Stimulated activated CD4-positive, alpha-beta T cell treated with anti-CD3 and anti-CD28 coated beads, TNF-alpha, amount 100 ng/mL, for 1 hour (primary cell): Measurements from ENCODE around the gene RPTOR.

Experiments
- DNase-seq, 3 donors: peaks; one replicate each; pipeline ENCODE4 v3.0.0-alpha.2; 2020; ENCODE audit warnings: low read depth in 3 of 3, low spot score in 1 of 3

The RPTOR gene

GRCh38 chr17:80886641-80887573 lies 342.3 kb downstream of the RPTOR start:
- no peak for DNase-seq

DNA sequence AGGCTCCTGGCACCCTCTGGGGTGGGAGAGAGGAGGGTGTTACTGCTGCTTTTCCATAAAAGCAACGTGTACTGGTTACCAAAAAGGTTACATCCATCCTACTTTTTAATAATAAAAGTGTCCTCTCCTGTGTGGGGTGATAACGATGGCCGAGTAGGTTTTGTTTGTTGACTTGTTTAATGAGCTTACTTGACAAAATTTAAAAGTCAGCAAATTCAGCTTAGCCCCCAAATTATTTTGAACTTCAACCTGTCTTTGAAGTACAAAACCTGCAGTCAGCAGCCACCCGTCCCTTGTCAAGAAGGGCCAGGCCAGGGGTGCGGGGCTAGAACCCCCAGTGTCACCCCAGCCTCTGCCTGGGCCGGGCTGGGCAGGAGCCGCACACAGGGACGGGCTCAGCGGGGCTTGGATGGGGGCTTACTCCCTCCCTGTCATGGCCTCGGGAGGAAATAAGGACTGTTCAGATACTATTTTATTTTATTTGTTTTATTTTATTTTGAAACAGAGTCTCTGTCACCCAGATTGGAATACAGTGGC lies 343.1 kb downstream of the RPTOR start:
- DNase-seq: no peak

DNA sequence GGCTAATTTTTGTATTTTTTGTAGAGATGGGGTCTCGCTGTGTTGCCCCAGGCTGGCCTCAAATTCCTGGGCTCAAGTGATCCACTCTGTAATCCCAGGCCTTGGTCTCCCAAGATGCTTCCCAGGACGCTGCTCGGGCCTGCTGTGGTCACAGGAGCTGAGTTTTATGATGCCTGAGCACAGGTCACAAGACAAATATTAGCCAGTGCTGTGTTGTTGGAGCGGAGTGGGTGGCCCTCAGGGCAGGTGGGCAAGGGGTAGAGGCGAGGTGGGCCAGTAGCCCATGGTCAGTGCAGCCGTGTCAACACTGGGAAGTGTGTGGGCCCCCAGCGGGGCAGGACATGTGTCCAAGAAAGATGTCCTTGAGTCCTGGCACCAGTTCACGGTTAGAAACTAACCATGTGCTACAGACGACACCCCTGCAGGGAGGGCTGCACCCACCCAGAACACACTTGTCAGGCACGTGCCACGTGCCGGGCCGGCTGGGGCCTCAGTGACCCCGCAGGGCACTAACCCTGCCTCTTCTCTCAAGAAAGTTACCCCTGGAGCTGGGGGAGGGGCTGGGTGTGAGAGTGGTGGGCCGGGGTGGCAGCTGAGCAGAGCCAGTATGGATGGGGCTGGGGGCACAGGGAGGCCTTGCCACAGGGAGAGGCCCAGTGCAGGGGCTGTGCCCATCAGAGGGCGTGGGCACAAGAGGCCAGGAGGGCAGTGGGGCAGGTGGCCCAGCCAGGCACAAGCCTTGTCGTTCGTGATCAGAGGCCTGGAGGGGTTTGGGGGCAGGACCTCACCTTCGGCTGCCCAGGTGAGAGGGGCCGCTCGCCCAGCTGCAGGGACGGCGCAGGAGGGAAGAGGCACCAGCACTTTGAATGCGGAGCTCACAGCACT lies 343.9 kb downstream of the RPTOR start:
- DNase-seq: no peak

- no peak for DNase-seq
Observed at GRCh38 chr17:80889231-80890195, 344.9 kb downstream of the RPTOR start.

- no peak for DNase-seq
Observed at GRCh38 chr17:80890196-80890920, 345.7 kb downstream of the RPTOR start.

DNA sequence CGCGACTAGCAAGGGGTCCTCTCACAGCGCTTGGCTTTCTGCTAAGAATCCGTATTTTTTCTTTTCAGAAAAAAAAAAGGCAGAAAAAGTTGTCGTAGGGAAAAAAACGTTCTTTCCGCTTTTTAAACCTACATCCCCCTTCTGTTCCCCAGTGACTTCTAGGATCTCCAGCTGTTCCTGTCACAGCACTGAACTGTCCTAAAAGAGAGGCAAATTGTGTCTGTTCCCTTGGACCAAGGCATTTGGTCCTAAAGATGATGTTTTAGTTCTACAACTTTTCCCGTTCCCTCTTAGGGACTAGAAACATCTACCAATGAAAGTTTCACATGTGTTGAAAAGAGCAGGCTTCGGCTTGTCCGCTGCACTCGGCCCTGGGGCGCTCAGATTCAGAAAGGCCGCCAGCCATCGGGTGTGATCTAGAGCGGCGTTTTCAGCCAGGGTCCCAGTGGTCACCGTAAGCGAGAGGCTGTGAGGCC lies 346.3 kb downstream of the RPTOR start:
- DNase-seq: no peak

DNA sequence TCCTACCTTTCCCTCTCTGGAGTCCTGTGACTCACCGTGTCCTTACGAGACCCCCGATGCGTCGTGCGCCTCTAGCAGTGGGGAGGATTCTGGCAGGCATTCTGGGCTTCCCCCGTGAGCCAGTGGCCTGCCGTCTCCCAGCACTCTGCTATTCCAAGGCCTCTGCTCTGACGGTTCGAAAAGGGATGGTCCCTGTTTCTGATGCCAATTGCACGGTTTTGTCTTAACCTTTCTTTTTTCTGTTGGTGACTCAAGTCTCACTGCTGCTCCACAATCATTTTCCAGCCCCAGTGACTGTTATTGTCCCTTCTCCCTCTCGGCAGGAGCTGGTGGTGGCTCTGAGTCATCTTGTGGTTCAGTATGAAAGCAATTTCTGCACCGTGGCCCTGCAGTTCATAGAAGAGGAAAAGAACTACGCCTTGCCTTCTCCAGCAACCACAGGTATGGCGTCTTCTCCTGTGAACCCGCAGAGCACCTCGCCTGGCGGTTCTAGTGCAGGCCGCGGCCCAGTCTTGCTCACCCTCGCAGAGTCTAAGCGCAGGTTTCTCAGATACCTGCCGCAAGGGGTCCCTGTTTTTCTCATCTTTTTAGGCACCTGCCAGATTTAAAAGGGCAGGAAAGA lies 346.9 kb downstream of the RPTOR start:
- DNase-seq: peak; percentile 47 to 73 (median 58)

DNA sequence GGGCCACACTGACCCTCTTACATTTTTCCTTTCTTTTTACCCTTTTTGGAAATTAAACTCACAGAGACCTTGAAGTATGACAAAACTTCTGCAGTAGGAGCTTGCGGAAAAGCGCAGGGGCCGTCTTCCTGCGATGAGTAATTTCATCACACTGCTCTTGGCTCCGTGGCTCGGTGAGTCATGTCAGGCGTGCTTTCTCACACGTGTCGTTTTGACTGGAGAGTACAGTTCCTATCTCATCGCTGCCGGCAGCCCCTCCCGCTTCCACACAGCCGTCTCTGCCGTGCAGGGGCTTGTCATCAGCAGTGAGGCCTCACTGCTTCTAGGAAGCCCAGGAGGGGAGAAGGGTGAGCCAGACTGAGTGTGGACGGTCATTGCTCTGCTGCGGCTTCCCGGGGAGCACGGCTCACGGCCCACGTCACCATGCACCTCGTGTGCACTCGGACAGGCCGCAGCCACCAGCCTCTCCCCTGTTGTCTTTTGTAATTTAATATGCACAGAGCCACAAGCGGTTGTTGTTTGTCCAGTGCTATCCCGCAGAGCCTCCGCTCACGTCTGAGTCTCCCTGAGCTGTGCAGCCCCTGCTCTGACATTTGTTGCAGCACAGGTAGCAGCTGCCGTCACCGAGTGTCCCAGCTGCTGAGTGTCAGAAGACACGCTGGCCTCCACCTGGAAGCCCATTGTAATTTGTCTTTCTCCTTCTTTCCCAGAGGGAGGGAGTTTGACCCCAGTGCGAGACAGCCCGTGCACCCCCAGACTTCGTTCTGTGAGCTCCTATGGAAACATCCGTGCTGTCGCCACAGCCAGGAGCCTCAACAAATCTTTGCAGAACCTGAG lies 347.6 kb downstream of the RPTOR start:
- peak; percentile 63 to 81 (median 71) for DNase-seq

DNA sequence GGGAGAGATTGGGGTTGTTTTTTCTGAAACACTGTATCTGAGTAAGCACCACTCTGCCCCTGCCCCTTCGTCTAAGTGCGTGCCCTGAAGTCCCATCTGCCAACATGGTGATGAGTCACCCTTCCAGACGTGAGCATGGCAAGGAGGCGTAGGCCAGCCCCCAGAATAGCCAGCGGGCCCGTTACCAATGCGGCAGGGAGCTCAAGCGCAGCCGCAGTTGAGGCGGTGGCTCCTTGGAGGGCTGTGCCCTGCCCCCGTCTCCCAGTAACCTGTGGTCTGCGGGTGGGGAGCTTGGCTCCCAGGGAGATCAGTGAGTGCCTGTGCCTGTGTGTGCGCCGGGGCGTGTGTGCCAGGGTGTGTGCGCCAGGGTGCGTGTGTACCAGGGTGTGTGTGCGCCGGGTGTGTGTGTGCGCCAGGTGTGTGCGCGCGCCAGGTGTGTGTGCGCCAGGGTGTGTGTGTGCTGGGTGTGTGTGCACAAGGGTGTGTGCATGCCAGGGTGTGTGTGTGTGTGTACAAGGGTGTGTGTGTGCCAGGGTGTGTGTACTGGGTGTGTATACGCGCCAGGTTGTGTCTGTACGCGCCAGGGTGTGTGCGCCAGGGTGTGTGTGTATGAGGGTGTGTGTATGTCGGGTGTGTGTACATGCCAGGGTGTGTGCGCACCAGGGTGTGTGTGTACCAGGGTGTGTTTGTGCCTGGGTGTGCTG lies 348.4 kb downstream of the RPTOR start:
- peak in 2 of 3 donors; percentile 32 to 42 for DNase-seq

DNA sequence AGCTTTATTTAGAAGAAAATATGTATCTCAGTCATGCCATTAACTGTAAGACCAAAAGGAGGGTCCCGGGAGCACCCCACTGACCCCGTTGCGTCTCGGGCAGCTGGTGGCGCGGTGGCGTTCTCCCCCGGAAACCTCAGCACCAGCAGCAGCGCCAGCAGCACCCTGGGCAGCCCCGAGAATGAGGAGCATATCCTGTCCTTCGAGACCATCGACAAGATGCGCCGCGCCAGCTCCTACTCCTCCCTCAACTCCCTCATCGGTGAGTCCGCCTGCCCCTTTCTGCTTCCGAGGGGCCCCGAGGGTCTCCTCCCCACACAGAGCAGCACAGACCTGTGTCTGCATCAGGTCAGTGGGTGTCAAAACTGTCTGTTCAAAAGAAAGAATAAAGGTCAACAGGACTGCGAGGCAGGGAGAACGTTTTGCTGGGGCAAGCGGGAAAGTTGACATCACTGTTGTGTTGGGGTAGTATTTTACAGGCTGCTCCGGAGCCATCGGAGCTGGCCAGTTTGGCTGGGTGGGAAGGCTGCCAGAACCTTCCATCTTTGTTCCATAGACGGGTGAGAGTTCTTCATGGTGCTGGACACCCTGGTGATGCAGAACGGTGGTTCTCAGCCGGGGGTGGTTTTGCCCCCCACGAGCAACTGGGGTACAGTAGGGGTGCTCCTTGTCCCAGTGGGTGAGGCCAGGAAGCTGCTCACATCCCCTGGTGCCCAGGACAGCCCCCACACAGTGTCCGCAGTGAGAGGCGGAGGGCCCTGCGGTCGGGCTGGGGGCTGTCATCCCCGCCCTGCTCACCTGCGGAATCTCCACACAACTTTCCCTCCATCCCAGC lies 349.2 kb downstream of the RPTOR start:
- DNase-seq: no peak

GRCh38 chr17:80894439-80894721 lies 349.7 kb downstream of the RPTOR start:
- no peak for DNase-seq

- no peak for DNase-seq
Observed at GRCh38 chr17:80894726-80895125, 350.1 kb downstream of the RPTOR start.

- no peak for DNase-seq
Observed at GRCh38 chr17:80895366-80895765, 350.7 kb downstream of the RPTOR start.

GRCh38 chr17:80898716-80899115 lies 354.1 kb downstream of the RPTOR start:
- no peak for DNase-seq

DNA sequence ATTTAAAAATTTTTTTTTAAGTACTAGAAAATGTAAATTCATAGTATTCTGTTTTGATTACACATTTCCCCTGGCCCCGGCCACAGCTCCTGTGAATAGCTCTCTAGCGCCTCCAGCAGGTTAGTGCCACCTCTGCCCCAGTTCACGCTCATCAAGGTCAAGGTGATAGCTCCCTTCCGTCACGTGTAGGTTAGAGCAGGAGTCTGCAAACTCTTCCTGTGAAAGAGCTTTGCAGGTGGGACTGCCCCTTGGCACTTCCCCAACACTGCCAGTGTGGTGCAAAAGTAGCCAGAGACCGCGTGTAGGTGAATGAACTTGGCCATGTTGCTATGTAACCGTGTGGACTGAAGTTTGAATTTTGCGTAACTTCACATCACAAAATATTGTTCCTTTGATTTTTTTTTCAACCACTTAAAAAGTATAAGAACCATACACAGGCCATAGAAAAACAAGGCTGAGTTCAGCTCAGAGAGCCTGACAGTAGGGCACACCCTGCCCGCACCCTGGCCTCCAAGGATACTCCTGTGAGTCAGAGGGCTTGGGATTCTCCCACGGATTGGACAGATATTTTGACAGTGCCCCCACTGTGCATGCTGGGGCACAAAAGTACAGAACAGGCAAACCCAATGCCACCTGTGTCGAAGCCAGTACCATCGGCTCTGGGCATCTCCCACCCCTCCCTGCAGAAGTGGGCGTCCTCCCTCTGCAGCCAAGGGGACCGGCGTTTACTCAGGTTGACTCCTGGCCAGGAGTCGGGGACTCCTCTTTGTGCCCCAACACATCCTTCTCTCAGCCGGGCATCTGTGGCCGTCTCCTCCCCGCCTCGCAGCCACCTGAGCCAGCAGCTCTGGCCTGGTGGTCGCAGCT lies 355.0 kb downstream of the RPTOR start:
- peak; percentile 59 to 70 (median 64) for DNase-seq

- no peak for DNase-seq
Observed at GRCh38 chr17:80901319-80901718, 356.7 kb downstream of the RPTOR start.
